Measurements from ENCODE around the gene CUEDC1. TPM values are rescaled to one million over a fixed set of nuclear protein-coding genes. Genes with fewer than 3 reads are reported as not detected.

Gene CUEDC1
- total and polyA plus RNA-seq, 2 of the 13 experiments (the other 11 are each of a cell fraction or from before 2014, with no cell fraction given), result 7.4 to 12.9 TPM

GRCh38 chr17:57875290-57876022 lies 79.8 kb downstream of the CUEDC1 start (continued):
- no peak for TF ChIP-seq RERE (CRISPR knock-in tag; IDR thresholded peaks at IDR 0.05; ENCODE audit: low read depth)
- TF ChIP-seq IRF9 (CRISPR knock-in tag; IDR thresholded peaks at IDR 0.05; ENCODE audit: borderline replicate concordance), result no peak
- TF ChIP-seq NAIF1 (CRISPR knock-in tag; IDR thresholded peaks at IDR 0.05; ENCODE audit: borderline replicate concordance), result no peak
- peak; percentile 47; the same call in 1 of the 2 replicates for TF ChIP-seq IKZF5 (CRISPR knock-in tag; IDR thresholded peaks at IDR 0.05)
- no peak for TF ChIP-seq NR1H2 (CRISPR knock-in tag; IDR thresholded peaks at IDR 0.05; ENCODE audit: borderline replicate concordance, low read depth)
- TF ChIP-seq KAT7 (CRISPR knock-in tag; IDR thresholded peaks at IDR 0.05; ENCODE audit: borderline replicate concordance), result no peak
- TF ChIP-seq FUBP1 (CRISPR knock-in tag; IDR thresholded peaks at IDR 0.05; ENCODE audit: borderline replicate concordance), result no peak
- no peak for TF ChIP-seq MAFK (conservative IDR thresholded peaks at IDR 0.05 in 1 of 2, IDR thresholded peaks at IDR 0.05 in 1 of 2; ENCODE audit: low read length in 2 of 2)
- TF ChIP-seq PTBP1 (IDR thresholded peaks at IDR 0.05; ENCODE audit: low read depth, low read length, poor library complexity, severe bottlenecking), result no peak
- no peak for TF ChIP-seq JARID2 (CRISPR knock-in tag; IDR thresholded peaks at IDR 0.05; ENCODE audit: insufficient replicate concordance)
- TF ChIP-seq CEBPZ (IDR thresholded peaks at IDR 0.05; ENCODE audit: low read length), result no peak
- TF ChIP-seq MED13 (CRISPR knock-in tag; IDR thresholded peaks at IDR 0.05), result no peak
- peak; percentile 43 for TF ChIP-seq YY1 (IDR thresholded peaks at IDR 0.05; ENCODE audit: insufficient read depth, insufficient replicate concordance, low read depth, low read length)
- TF ChIP-seq ZEB1 (IDR thresholded peaks at IDR 0.05; ENCODE audit: insufficient replicate concordance, low read depth), result no peak
- no peak for TF ChIP-seq RAD51 (IDR thresholded peaks at IDR 0.05; ENCODE audit: borderline replicate concordance)

Data from HepG2 (cell line).